ENCODE measurements around the gene CD226.
A peak's percentile ranks its signal among the peaks of the same experiment; 100 is the strongest.

CD226 gene

DNA sequence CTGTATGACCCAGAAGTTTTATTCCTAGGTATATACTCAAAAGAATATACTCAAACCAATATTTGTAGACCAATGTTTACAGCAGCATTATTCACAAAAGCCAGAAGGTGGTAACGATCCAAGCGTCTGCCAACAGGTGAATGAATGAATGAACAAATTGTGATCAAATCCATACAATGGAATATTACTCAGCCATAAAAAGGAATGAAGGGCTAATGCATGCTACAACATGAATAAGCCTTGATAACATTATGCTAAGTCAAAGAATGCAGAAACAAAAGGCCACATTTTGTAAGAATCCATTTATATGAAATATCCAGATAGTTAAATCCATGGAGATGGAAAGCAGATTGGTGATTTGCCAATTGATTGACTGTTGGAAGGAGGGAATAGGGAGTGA is 5.5 kb upstream of the CD226 start:
- ATAC-seq: no peak

DNA sequence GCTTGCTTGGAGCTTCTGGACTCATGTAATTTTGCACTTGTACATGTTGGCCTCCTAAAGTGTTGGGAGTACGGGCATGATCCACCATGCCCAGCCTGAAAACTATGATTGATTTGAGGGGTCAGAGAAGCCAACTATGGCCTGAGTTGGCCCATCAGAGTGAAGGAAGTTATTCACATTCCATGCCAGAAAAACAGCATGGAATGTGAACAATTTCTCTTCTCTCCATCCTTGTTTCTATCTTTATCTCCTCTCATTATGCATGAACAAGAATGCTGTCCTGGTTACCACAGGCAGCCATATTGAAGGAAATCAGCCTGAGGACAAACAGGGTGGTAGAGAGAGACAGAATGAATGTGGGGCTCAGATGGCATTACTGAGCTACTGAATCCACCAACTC is 3.5 kb upstream of the CD226 start:
- TF ChIP-seq ZNF8 (CRISPR knock-in tag; IDR thresholded peaks at IDR 0.05): no peak
- TF ChIP-seq ISL1 (CRISPR knock-in tag; IDR thresholded peaks at IDR 0.05): peak; percentile 43
- ATAC-seq: peak; percentile 82

More for the DNA sequence above, 5.5 kb upstream of the CD226 start:
- no peak for TF ChIP-seq TOX (CRISPR knock-in tag; IDR thresholded peaks at IDR 0.05; ENCODE audit: borderline replicate concordance)

GRCh38 chr18:69949538-69949936 is 1.9 kb upstream of the CD226 start:
- no peak for ATAC-seq
- no peak for TF ChIP-seq CSRNP3 (CRISPR knock-in tag; IDR thresholded peaks at IDR 0.05)
- TF ChIP-seq ZNF70 (CRISPR knock-in tag; IDR thresholded peaks at IDR 0.05): no peak
- no peak for TF ChIP-seq ZNF565 (CRISPR knock-in tag; conservative IDR thresholded peaks at IDR 0.05; ENCODE audit: low read depth)
- no peak for TF ChIP-seq TOX (CRISPR knock-in tag; IDR thresholded peaks at IDR 0.05; ENCODE audit: borderline replicate concordance)
- TF ChIP-seq, protein P1, sequence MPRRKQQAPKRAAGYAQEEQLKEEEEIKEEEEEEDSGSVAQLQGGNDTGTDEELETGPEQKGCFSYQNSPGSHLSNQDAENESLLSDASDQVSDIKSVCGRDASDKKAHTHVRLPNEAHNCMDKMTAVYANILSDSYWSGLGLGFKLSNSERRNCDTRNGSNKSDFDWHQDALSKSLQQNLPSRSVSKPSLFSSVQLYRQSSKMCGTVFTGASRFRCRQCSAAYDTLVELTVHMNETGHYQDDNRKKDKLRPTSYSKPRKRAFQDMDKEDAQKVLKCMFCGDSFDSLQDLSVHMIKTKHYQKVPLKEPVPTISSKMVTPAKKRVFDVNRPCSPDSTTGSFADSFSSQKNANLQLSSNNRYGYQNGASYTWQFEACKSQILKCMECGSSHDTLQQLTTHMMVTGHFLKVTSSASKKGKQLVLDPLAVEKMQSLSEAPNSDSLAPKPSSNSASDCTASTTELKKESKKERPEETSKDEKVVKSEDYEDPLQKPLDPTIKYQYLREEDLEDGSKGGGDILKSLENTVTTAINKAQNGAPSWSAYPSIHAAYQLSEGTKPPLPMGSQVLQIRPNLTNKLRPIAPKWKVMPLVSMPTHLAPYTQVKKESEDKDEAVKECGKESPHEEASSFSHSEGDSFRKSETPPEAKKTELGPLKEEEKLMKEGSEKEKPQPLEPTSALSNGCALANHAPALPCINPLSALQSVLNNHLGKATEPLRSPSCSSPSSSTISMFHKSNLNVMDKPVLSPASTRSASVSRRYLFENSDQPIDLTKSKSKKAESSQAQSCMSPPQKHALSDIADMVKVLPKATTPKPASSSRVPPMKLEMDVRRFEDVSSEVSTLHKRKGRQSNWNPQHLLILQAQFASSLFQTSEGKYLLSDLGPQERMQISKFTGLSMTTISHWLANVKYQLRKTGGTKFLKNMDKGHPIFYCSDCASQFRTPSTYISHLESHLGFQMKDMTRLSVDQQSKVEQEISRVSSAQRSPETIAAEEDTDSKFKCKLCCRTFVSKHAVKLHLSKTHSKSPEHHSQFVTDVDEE (CRISPR knock-in tag; IDR thresholded peaks at IDR 0.05): no peak
- no peak for TF ChIP-seq GLIS3 (CRISPR knock-in tag; IDR thresholded peaks at IDR 0.05)
- no peak for TF ChIP-seq ISL1 (CRISPR knock-in tag; IDR thresholded peaks at IDR 0.05)
- no peak for TF ChIP-seq ZFP3 (CRISPR knock-in tag; IDR thresholded peaks at IDR 0.05)
- no peak for TF ChIP-seq ZNF8 (CRISPR knock-in tag; IDR thresholded peaks at IDR 0.05)
- TF ChIP-seq POU6F1 (CRISPR knock-in tag; IDR thresholded peaks at IDR 0.05; ENCODE audit: borderline replicate concordance, low read depth): no peak
- no peak for TF ChIP-seq RARB (CRISPR knock-in tag; IDR thresholded peaks at IDR 0.05)
- no peak for TF ChIP-seq OSR1 (CRISPR knock-in tag; IDR thresholded peaks at IDR 0.05)
- TF ChIP-seq, protein P2, sequence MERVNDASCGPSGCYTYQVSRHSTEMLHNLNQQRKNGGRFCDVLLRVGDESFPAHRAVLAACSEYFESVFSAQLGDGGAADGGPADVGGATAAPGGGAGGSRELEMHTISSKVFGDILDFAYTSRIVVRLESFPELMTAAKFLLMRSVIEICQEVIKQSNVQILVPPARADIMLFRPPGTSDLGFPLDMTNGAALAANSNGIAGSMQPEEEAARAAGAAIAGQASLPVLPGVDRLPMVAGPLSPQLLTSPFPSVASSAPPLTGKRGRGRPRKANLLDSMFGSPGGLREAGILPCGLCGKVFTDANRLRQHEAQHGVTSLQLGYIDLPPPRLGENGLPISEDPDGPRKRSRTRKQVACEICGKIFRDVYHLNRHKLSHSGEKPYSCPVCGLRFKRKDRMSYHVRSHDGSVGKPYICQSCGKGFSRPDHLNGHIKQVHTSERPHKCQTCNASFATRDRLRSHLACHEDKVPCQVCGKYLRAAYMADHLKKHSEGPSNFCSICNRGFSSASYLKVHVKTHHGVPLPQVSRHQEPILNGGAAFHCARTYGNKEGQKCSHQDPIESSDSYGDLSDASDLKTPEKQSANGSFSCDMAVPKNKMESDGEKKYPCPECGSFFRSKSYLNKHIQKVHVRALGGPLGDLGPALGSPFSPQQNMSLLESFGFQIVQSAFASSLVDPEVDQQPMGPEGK (CRISPR knock-in tag; IDR thresholded peaks at IDR 0.05; ENCODE audit: borderline replicate concordance): no peak

GRCh38 chr18:69948919-69949537 is 1.4 kb upstream of the CD226 start:
- no peak for ATAC-seq
- TF ChIP-seq, protein P2 (CRISPR knock-in tag; IDR thresholded peaks at IDR 0.05; ENCODE audit: borderline replicate concordance): no peak
- TF ChIP-seq CSRNP3 (CRISPR knock-in tag; IDR thresholded peaks at IDR 0.05) (no peak), PPARA (CRISPR knock-in tag; IDR thresholded peaks at IDR 0.05; ENCODE audit: borderline replicate concordance) (no peak), POU6F1 (CRISPR knock-in tag; IDR thresholded peaks at IDR 0.05; ENCODE audit: borderline replicate concordance, low read depth) (no peak), ZFP30 (CRISPR knock-in tag; IDR thresholded peaks at IDR 0.05) (no peak), ZFP3 (CRISPR knock-in tag; IDR thresholded peaks at IDR 0.05) (no peak)
